Stimulated activated naive CD4-positive, alpha-beta T cell treated with Interleukin-2 at 50 U/mL for 16 hours (primary cell): ENCODE results near the gene AIPL1.

ENCODE experiments used
- DNase-seq: peaks from one replicate; lab custom pipeline; 2025; lab: John Stamatoyannopoulos, UW

The AIPL1 gene

DNA sequence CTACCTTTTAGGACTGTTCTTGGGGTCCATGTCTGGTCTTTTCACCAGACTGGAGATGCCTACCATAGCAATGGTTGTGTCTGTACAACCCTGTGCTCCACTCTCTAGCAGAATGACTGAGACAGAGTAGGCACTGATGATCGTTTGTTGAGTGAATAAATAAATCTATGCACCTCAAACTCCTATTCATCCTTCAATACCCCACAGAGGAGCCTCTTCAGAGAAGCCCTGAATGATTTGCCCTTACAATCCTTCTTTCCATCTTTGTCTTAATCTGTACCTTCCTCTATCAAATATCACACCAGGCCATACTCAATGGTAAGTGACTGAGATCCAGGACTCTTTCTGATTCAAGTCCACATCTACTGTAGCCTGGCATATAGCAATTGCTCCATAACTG is 32.6 kb upstream of the AIPL1 start:
- no peak for DNase-seq

DNA sequence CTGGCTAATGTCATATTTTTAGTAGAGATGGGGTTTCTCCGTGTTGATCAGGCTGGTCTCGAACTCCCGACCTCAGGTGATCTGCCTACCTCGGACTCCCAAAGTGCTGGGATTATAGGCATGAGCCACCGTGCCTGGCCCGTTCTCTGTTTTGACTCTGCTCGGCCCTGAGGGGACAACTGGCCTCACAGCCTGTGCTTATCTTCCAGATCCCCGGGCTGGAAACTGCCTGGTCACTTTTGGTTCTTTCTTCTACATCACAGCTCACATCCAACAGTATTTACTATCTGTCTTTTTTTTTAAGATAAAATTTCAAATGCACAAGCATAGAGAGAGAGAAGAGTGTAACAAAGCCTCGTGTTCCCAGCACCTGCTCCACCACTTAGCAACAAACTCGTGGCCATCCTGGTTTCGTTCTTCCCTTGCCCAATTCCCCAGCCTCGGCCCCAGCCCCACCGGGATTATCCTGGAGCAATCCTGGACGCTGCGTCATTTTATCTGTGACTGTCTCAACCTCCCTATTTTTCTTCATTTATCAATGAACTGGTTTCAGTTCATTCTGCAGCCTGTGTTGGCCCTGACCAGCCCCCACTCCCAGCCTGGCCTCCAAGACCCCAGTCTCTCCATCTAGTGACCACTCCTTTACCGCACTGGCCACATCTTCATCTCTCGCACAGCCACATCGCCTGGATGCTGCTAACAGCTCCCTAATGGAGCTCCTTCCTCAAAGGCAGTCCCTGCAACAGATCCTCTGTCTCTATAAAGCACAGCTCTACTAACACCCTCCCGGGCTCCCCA is 30.5 kb upstream of the AIPL1 start:
- no peak for DNase-seq

DNA sequence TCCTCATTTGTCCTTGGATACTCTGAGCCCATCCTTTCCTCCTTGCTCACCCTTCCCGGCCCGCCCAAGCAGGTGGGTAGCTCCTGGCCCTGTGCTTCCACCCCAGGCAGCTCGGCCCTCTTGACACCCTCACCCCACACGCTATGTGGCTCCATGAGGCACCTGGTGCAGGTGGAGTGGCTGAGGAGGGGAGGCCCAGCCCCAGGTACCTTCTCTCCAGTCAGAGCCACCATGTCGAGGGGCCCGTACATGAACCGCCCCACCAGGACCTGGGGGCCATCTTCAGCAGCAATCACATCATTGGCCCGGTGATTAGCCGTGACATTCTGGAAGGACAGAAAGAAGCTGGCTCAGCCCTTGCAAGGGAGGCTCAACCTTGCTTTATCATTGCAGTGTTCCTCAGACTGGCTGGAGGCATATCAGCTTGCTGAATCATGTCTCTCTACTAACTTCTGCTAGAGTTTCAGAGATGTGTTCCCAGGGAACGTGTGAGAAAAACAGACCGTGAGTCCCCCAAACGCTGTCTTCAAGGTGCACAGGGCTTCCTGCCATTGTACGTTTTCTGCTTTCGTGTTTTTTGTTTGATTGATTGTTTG is 29.6 kb upstream of the AIPL1 start:
- no peak for DNase-seq

DNA sequence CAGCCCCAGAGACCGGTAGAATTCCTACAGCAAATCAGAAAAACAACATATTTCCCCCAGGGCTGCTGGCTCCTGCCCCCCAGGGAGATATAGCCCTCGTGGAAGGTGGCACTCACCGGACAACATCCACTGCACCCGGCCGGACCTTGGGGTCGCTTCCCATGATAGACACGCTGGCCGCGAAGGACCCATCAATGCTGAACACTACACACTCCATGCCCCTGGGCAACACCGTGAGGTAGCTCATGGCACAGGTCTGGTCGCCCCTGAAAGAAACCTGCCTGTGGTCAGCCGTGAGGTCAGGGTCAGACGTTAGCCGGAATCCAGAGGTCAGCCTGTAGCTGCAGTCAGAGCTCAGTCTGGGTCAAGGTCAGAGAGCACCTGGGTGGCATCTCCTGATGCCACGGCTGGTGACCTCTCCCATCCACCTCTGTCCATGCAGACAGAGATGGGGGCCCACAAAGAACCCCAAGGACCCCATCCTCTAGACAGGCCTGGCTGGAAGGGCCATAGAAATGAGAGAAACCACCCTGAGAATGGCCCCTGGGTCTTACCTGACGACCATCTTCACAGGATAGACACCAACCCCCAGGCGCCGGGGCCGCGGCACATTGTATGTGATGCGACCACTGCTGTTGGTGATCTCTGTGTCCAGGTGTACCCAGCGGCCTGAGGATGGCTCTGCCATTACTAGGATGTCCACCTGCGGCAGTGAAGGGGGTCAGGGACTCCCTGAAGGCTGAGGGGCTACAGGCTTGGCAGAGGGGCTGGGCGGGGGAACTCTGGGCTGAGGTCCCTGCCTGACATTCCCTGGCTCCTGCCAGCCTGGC is 28.9 kb upstream of the AIPL1 start:
- DNase-seq: no peak

DNA sequence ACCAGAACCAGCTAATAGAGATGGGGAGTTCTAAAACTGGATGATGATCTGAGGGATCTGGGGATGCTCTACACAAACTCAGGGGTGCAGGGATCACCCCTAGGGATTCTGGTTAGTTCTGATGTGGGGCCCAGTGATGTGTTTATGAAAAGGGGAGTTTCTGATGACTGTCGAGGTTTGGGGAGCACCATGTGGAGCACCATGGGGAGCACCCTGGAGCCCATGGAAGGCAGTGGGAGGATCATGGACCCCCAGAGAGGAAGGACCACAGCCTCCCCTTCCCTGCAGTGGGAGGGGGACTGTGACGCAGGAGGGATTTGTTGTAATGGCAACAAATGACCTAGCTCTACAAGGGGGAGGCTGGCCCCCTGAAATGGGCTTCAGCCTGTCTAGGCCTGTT is 27.8 kb upstream of the AIPL1 start:
- no peak for DNase-seq

DNA sequence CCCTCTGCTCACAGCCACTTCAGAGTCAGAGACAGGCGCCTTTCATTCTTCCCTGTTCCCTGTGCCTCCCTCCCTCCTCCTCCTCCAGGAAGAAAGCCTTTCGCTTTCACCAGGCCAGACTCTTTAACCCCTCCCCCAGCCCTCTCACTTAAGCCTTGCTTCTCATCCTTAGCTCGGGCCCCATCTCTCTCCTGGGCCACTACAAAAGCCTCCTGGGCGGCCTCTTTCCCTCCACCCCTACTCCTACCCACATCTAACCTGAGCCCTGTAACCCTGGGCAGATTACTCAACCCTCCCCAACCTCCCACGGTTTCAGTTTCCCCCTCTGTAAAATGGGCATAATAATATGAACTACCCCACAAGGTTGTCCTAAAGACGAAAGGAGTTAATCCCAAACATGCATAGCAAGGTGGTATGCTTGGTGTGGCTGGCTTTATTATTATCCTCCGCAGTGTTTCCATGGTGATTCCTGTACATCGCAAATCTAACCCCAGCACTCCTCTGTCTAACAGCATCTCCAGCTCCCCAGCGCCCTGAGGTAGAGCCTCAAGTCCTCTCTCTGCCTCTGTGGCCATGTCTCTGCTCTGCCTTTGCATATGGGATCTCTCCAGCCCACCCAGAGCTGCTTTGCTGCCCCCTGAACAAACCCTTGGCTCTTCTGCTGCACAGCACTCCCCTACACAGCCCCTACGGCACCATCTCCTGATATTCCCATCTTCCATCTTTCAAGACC is 27.0 kb upstream of the AIPL1 start:
- no peak for DNase-seq

DNA sequence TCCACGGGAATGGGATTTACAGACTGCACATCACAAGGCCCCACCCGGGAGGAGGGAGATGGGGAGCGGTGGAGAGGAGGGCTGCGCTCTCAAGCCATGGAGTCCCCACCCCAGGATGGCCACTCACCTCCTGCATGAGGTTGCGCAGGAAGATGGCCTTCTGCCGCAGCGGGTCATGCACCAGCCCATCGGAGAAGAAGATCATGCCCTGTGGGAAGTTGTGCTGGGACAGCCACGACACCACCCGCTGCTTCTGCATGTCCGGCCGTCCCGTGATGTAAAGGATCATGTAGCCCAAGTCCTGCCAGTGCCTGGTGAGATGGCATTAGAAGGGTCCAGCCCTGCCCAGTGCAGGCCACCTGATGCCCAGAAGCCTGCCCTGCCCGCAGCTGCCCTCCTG is 26.3 kb upstream of the AIPL1 start:
- no peak for DNase-seq

DNA sequence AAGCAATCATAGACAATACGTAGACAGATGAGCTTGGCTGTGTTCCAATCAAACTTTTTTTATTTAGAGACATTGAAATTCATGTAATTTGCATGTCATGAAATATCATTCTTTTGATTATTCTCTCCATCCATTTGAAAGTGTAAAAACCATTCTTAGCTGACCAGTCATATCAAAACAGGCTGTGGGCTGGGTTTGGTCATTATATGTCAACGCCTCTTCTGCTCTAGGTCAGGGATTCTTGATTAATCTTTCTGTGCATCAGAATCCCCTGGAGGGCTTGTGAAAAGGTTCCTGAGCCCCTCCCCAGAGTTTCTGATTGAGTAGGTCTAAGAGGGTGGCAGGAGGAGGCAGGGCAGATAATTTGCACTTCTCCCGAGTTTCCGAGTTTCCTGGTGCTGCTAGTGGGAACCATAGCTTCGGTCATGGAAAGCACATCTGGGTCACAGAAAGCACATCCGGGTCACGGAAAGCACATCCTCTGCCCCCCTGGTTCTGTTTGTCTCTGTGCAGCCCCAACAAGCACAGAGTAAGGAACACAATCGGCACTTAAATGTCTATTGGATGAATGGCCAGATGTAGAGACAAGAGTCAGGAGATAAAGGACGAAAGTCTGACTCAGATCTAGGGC is 25.7 kb upstream of the AIPL1 start:
- no peak for DNase-seq

DNA sequence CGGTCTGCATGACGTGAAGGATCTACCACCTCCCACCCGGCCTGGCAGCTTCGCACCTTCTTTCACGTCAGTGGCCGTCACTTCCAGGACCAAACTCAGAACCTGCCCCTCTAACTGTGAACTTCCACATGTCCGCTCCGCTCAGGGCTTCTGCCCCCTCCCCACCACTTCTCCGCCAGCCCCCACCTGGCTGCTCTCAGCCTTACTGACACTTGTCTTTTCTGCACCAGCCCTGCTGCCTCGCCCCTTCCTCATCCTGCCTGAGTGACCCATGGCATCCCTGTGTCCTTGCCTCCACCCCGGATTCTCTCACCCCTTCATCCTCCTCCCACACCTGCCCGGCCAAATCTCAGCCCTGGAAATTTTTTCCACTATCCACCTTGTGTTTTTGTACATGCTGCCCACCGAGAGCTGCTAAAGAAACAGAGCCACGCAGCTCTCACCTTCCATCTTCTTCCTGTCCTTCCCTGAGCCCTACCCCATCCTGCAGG is 23.6 kb upstream of the AIPL1 start:
- no peak for DNase-seq

DNA sequence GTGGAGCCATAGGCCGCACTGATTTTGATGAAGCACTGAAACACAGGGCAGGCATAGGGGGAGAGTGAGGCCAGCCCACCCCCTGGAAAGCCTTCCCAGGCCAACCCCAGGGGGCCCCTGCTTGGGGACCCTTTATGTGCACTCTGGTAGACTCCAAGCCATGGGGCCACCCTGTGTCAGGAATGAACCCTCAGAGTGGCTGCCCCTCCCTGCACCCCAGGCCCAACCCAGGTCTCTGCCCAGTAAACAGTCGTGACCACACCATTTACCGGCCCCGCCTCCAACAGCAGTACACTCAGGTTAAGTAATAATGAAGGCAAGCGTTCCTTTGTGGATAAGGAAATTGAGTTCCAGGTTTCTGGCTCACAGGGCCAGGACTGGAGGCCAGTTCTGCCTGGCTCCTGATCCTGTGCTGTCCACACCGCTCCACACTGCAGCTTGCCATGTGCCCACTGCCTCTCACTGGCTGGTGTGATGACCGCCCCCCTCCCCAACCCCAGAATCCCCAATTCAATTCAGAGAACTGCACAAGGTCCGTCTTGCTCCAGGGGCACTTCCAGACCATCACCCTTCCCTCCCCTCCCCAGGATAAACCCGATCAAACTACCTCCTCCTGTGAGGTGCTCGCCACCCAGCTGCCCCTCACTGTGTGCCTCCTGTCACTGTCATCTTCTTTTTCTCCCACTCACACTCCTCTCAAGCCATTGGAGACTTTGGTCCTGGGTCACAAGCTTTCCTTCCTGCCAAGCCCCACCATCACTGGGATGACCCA is 23.0 kb upstream of the AIPL1 start:
- DNase-seq: no peak

DNA sequence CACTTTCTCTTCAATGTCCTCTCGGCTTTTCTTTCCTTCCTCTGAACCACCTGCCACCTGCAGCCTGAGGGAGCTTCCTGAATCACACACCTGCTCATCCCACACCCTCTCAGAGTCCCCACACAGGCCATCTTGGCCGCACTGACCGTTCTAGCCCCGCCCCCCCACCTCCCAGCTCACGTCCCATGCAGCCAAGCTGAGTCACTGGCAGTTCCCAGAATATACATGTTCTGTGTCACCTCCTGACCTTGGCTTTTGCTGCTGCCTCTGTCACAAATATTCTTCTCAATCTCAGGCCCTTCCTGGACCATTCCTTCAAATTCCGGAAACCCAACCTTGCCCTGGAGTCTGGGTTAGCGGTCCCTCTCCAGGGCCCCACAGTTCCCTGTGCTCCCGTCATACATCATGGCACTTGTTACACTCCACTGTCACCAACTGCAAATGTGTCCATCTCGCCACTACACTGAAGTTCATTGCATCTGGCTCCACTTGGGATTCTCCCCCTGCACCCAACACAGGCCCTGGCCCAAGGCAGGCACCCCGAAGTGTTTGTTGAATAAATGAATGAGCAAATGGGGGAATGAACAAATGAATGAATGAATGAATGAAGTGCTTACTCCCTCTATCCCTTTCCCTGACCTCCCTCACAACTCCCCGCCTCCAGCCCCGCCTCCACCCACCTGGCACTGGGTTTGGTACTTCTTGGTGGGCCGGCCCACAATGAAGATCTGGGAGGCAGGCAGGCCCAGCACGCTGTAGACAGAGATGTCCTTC is 22.2 kb upstream of the AIPL1 start:
- DNase-seq: no peak

DNA sequence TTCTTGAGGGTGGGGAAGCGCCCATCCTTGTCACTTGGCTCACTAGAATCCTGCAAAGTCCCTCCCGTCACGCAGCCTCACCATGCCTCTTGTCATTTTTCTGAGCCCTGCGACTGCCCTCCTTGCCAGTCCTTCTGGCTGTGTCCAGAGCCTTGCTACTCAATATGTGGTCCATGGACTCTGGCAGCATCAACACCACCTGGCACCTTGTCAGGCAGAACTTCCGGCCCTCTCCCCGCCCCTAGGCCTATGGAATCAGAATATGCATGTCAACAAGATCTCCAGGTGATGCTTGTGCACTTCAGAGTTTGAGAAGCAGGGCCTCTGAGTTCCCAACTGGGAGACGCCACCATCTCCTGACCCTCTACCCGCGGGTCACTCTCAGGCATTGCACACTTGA is 21.4 kb upstream of the AIPL1 start:
- DNase-seq: no peak

DNA sequence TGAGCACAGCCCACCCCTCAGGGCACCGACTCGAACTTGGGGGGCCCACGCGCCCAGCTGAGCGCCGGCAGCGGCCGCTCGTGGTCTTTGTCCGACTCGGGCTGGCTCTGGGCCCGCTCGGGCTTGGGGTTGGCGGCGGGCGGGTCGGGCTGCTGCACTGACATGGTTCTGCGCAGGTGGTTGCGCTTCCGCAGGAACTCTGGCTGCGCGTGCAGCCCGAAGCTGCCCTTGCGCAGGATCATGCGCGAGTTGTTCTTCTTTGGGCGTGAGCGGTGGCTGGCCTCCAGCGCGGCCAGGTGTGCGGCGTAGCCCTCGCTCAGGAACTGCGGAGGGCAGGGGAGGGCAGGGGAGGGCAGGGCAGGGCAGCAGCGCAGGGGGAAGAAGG is 20.4 kb upstream of the AIPL1 start:
- peak; percentile 18 for DNase-seq

DNA sequence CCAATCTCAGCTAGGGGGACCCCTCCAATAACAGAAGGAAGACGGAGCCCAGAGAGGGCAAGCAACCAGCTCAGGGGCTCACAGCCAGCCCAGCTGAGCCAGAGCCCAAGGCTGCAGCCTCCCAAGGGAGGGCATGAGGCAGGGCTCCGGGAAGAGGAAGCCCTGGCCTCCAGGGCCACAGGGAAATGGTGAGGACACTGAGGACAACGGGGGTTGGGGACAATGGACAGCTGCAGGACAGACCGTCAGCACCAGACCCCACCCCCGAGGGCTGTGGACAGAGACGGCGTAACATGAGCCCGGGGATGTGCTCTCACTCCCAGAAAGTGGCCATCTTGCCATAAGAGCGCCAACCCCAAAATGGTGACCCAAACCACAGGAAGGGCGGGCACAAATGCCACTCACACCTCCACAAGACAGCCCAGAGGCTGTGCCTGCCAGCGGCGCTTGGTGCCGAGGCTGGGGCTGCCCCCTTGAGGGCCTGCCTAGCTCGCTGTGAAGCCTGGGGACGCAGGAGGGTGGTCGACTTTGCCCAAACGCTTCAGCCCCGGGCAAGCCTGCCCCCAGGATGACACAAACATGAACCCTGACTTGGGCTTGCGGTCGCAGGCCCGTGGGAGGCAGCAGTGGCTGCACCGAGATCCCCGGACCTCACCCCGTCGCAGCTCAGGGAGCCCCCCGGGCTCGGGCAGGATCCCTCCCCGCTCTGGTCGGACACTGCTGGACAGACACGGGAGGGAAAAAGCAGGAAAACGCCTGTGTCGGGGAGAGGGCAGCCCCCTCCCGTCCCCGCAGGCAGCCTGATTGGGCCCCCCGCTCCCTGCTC is 19.8 kb upstream of the AIPL1 start:
- no peak for DNase-seq

DNA sequence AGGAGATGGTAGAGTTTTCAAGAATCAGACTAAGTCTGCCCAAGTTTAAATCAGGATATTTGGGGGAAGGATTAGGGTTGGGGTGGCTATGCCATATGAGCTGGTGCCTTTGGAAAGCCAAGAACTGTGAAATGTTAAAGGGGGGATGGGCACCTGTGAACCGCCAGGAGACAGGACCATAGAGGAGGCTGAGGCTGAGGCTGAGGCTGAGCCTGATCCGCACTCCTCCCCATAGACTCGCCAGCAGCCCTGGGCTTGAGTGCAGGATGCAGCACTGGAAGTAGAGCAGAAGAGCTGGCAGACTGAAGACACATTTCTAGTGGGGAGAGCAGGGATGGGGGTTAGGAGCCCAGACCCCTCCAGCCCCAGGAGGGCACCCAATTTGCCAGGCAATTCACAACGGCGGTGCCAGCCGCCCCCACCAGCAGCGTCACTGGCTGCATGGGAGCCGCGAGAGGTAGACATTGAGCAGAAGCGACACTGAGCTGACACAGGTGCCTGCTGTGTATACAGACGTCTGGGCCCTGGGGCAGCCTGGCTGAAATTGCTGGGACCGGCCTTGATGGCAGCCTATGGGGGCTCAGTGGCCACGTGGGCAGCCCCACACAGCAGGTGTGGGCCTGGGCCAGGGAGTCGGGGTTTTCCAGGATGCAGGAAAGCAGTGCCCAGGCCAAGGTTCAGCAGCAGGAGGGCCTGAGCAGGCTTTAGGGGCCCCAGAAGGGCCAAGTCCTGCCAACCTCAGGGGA is 18.5 kb upstream of the AIPL1 start:
- DNase-seq: no peak

DNA sequence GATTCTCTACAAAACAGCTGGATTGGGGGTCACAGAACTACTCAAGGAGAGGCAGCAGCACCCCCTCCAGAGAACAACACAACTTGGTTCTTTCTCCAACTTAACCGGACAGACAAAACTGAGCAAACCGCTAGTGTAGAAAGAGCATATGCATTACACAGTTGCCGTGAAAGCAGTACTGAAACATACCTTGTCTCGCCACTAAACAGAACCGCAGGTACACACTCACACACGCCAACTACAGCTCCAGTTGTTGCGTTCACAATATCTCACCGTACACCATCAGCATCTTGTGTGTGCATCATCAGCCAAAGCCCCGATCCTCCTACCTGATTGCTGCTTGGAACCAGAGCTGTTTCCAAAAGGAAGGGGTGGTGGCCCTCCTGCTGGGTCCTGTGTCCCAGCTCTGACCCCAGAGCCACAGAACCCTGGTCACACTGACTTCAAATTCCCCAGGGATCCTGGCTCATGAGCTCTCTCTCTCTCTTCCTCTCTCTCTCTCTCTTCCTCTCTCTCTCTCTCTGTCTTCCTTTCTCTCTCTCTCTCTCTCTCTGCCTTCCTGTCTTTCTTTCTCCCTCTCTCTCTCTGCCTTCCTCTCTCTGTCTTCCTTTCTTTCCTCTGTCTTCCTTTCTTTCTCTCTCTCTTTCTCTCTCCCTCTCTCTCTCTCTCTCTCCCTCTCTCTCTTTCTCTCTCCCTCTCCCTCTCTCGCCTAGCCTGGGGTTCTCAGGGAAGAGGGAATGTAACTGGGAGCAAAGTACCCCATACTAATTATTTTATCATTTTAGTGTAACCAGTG is 17.7 kb upstream of the AIPL1 start:
- DNase-seq: no peak

DNA sequence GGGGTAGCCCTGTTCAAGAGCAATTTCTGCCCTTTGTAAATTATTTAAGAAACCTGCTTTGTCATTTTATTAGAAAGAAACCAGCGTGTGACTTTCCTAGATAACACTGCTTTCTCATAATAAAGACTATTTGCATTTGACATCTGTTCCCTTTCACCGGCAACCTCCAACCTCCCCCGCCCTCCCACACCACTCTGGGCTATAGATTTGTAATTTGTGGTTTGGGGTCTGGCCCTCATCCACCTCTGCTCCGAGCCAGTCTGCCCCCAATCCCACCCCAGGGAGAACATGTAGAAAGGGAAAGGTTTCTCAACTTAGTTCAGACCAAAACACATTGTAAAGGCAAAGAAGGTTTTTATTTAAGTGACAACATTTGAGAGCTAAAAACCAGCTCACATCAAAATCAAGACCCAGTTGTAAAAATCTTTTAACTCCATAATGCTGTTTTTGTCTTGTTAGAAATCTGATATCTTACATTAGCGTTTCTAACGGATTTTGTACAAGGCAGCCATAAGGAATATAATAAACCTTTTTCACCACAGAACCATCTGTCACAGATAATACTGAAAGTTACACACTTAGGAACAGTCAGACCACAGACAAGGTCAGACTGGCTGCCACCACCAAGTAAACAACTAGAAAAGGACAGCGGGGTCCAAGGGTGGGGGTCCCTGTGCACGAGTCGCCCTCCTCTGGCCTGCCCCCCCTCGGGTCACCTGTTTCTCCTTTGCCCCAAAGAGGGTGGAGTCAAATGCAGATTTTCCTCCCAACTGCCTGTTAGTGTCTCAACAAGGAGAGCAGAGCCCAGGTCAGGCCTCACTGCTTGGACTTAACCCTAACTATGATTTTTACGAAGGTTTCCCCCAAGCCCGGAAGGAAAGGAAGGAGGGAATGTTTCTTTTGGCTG is 16.3 kb upstream of the AIPL1 start:
- no peak for DNase-seq
